Parathyroid adenoma (tissue), 2 donors: ENCODE measurements around the gene TRIM71.

Experiments
- H2AFZ ChIP-seq: fragments of 300-600 bp; sonication (generic); one replicate; pipeline ENCODE4 v1.7.0; 2017; ENCODE audit warnings: antibody characterized with exemption, mild to moderate bottlenecking
- H3K27ac ChIP-seq: fragments of 300-600 bp; sonication (generic); one replicate; pipeline ENCODE4 v1.7.0; 2017
- H3K27me3 ChIP-seq: fragments of 300-600 bp; sonication (generic); one replicate; pipeline ENCODE4 v1.7.0; 2017; ENCODE audit warnings: low read length; ENCODE audit not compliant: control insufficient read depth, insufficient read depth
- H3K36me3 ChIP-seq: fragments of 300-600 bp; sonication (generic); one replicate; pipeline ENCODE4 v1.7.0; 2017; ENCODE audit warnings: low read length; ENCODE audit not compliant: control insufficient read depth, insufficient read depth
- H3K4me1 ChIP-seq: fragments of 300-600 bp; sonication (generic); one replicate; pipeline ENCODE4 v1.7.0; 2017; ENCODE audit warnings: control low read depth
- H3K4me2 ChIP-seq: fragments of 300-600 bp; sonication (generic); one replicate; pipeline ENCODE4 v1.7.0; 2017; ENCODE audit warnings: low read length
- H3K4me3 ChIP-seq: fragments of 300-600 bp; sonication (generic); one replicate; pipeline ENCODE4 v1.7.0; 2017; ENCODE audit warnings: low read depth, low read length
- H3K79me2 ChIP-seq: fragments of 300-600 bp; sonication (generic); one replicate; pipeline ENCODE4 v1.7.0; 2017; ENCODE audit warnings: control low read depth
- H3K9ac ChIP-seq: fragments of 300-600 bp; sonication (generic); one replicate; pipeline ENCODE4 v1.7.0; 2017; ENCODE audit warnings: mild to moderate bottlenecking
- H3K9me3 ChIP-seq: fragments of 300-600 bp; sonication (generic); one replicate; pipeline ENCODE4 v1.7.0; 2017; ENCODE audit warnings: low read length; ENCODE audit not compliant: control insufficient read depth
- TF ChIP-seq, protein P1 (sequence below): fragments of 300-600 bp; sonication (generic); IDR thresholded peaks from one replicate; pipeline ENCODE4 v1.7.0; 2017; ENCODE audit warnings: antibody characterized with exemption, mild to moderate bottlenecking
- donor health status: primary hyperparathyroidism.

TRIM71 gene

DNA sequence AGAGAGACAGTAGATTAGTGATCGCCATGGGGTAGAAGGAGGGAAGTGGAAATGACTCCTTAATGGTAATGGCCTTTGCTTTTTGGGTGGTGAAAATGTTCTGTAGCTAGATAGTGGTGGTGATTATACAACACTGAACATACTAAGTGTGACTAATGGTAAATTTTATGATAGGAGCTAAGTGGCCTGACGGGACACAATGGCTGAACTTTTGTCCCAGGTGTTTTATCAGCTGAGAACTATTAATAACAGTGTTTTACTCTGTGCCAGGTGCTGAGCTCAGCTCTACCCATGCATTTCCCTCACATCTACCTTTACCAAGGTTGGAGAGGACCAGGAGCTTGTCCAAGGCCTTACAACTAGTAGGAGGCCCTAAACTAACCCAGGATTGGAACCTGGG is 66.8 kb downstream of the TRIM71 start:
- H3K4me1 ChIP-seq: no peaks in the 10 kb centered on the region
- H3K9me3 ChIP-seq: no peaks in the 10 kb centered on the region
- H2AFZ ChIP-seq: no peak overlapping the region
- no peaks in the 10 kb centered on the region for H3K79me2 ChIP-seq
- H3K4me2 ChIP-seq: no peak overlapping the region
- H3K27ac ChIP-seq: no peak overlapping the region
- no peak overlapping the region for H3K9ac ChIP-seq
- H3K27me3 ChIP-seq: no peaks in the 10 kb centered on the region
- H3K4me3 ChIP-seq: no peak overlapping the region
- TF ChIP-seq, protein P1, sequence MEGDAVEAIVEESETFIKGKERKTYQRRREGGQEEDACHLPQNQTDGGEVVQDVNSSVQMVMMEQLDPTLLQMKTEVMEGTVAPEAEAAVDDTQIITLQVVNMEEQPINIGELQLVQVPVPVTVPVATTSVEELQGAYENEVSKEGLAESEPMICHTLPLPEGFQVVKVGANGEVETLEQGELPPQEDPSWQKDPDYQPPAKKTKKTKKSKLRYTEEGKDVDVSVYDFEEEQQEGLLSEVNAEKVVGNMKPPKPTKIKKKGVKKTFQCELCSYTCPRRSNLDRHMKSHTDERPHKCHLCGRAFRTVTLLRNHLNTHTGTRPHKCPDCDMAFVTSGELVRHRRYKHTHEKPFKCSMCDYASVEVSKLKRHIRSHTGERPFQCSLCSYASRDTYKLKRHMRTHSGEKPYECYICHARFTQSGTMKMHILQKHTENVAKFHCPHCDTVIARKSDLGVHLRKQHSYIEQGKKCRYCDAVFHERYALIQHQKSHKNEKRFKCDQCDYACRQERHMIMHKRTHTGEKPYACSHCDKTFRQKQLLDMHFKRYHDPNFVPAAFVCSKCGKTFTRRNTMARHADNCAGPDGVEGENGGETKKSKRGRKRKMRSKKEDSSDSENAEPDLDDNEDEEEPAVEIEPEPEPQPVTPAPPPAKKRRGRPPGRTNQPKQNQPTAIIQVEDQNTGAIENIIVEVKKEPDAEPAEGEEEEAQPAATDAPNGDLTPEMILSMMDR: no peak
- H3K36me3 ChIP-seq: no peaks in the 10 kb centered on the region

DNA sequence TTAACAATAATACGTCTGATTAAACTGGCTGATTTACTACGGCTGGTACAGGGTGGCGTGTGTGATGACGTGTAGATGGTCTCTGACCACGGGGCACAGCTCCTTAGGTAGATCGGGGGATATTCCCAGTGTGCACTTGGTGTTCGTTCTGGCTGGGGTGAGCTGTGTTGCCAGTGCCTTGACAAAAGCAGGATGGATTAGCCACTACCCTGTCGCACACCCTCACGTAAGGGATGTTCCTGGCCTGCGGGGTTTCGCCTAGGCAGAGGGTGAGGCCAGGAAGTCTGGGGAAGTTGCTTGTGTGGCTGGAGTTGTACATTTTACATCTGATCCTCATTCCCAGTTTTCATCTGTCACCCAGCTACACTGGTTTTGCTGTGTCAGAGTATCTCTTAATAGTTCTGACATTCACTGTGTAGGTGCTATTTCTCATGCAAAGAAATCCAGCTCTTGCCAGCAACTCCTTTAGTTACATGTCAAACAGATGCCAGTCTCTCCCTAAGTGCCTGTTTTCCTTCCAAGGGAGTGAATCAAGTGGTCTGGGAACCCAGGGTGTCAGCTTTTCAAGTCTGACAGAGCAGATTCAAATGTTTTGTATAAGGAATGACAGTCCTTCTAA is 67.6 kb downstream of the TRIM71 start:
- Histone ChIP-seq H3K27ac (no peak overlapping the region), H3K36me3 (no peaks in the 10 kb centered on the region)
- TF ChIP-seq, protein P1: no peak

DNA sequence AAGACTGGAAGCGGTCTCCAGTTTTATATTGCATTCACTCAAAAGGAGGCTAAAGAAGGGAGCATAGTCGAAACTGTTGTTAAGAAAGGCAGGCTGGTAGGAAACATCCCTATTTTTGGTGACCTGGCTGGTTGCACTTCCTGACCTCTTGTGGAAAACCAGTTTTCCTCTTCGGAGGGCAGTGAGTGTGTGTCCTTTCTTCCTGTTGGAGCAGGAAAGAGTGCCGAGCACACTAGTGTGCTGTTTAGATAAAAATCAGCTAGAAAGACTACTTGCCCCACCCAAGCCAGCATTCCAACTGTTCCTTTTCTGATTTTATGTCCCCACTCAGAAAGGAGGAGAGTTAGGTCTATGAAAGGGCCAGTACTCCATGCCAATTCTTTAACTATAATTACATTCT is 68.5 kb downstream of the TRIM71 start:
- Histone ChIP-seq H3K9me3 (no peaks in the 10 kb centered on the region), H3K36me3 (no peaks in the 10 kb centered on the region), H3K79me2 (no peaks in the 10 kb centered on the region), H3K4me2 (no peak overlapping the region), H2AFZ (no peak overlapping the region), H3K27ac (no peak overlapping the region), H3K4me1 (no peaks in the 10 kb centered on the region), H3K27me3 (no peaks in the 10 kb centered on the region), H3K4me3 (no peak overlapping the region), H3K9ac (no peak overlapping the region)
- TF ChIP-seq, protein P1: no peak

More for the DNA sequence above, 67.6 kb downstream of the TRIM71 start:
- Histone ChIP-seq H3K4me3 (no peak overlapping the region), H3K9ac (no peak overlapping the region), H3K79me2 (no peaks in the 10 kb centered on the region), H2AFZ (no peak overlapping the region), H3K4me2 (no peak overlapping the region), H3K9me3 (no peaks in the 10 kb centered on the region), H3K4me1 (no peaks in the 10 kb centered on the region), H3K27me3 (no peaks in the 10 kb centered on the region)

DNA sequence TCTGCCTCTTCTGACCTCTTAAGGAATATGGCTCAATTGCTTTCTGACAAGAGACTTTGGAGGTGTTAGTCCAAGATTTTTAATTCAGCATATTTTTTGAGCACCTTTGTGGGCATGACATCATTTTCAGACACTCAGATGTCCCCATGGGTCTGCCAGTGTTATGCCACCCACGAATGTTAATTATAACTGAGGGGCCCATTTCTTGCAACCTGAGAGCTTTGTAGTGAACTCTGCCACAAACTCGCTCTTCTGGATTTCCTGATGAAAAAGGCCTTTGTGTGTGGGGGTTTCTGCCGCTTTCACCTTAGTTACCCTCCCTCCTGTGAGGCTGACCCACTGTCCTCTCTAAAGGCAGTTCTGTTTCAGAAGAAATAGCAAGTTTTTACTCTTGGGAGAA is 69.1 kb downstream of the TRIM71 start:
- H3K36me3 ChIP-seq: no peaks in the 10 kb centered on the region
- no peak overlapping the region for H3K4me2 ChIP-seq

More for the DNA sequence above, 69.1 kb downstream of the TRIM71 start:
- H3K27ac ChIP-seq: no peak overlapping the region
- no peak overlapping the region for H2AFZ ChIP-seq
- H3K27me3 ChIP-seq: no peaks in the 10 kb centered on the region
- TF ChIP-seq, protein P1: no peak
- H3K9ac ChIP-seq: no peak overlapping the region
- no peaks in the 10 kb centered on the region for H3K4me1 ChIP-seq
- no peaks in the 10 kb centered on the region for H3K79me2 ChIP-seq
- no peaks in the 10 kb centered on the region for H3K9me3 ChIP-seq
- no peak overlapping the region for H3K4me3 ChIP-seq
